Limb (tissue), 2 donors: ENCODE results near the gene ARHGAP10.

Experiments used
- DNase-seq, 2 donors: peaks; one replicate each; pipeline ENCODE4 v3.0.0-alpha.2; 2016; ENCODE audit errors: extremely low spot score in 2 of 2

Gene ARHGAP10

DNA sequence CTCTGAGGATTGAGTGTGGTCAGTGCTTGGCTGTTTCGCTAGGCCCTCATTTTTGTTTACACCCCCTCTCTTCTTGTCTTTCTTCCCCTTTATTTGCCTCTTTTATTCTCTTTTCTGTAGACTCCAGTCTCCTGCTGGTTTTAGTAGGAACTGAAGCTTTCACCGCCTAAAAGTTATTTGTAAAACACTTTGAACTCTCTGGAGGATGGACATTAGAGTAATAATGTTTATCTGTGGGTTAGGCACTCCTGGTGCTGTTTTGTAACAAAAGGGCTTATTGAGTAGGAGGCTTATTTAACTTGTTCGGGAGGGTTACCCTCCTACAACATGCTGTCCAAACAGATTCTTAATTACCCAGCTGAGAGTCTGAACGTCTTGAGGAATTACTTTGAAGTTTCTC is 1.6 kb upstream of the ARHGAP10 start:
- no peak for DNase-seq

- peak; percentile 31 to 74 for DNase-seq
These were observed 789 bp downstream of the ARHGAP10 start for GRCh38 chr4:147732518-147733235.

DNA sequence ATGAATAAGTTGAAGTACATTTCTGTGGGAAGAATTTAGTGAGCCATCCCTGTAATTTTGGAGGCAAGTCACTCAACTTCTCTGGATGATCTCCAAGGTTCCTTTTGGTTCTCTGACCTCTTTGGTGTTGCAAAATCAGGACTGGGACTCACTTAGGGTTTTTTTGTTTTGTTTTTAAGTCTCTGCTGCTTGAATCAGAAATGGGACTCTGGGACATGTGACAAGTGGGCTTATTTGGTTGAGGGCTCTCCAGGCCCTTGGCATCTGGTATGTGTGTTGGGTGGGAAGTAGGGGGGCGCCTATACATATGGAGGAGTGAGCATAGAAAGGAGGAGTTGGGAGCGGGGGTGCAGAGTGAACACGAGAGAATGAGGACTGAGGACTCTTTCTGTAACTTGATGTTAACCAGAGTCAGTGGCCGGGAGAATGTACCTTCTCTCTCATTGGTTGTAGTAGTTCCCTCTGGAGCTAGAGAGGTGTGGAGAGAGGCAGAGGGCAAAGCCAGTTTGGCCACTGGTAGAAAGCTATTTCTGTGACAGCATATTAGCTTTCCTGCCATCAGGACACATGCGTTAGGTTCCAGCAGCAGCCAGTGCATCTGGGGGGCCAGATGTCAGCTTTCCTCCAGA is 1.9 kb downstream of the ARHGAP10 start:
- no peak for DNase-seq

GRCh38 chr4:147734496-147734895 is 2.6 kb downstream of the ARHGAP10 start:
- DNase-seq, result no peak

DNA sequence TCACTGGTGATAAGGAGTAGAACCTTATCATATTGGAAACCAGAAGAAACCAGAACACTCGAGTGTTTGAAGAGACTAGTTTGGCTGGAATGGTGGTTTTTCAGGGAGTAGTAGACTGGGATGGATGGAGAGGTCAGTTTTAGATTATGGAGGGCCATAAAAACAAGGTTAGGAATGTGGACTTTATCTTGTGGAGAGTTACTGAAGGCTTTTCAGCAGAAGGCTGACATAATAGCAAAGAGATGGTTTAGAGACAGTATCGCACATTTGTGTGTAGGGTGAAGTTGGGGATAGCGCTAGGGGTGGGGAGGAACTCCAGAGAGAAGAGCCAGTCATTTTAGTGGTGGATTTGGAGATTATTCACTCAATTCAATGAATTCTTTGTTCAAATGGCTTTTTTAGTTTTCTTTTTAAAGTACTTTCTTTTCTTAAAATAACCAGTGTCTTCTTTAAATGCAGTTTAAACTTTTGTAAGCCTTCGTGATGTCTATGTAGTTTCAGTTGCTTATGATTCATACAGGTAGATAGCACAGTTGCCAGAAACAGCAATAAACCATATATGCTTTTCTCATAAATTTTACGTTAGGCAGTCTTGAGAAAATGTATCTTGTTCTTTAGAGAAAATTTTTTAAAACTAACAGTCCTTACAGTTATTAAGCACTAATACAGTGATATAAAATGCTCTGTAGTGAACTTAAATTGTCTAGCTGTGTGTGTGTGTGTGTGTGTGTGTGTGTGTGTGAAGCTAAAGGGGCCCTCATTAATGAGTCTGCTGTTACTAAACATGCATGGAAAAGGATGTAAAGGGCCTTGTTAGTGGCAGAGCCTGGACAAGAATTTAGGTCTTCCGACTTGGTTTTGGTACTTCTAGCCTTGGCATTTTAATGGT is 3.8 kb downstream of the ARHGAP10 start:
- DNase-seq, result no peak

DNA sequence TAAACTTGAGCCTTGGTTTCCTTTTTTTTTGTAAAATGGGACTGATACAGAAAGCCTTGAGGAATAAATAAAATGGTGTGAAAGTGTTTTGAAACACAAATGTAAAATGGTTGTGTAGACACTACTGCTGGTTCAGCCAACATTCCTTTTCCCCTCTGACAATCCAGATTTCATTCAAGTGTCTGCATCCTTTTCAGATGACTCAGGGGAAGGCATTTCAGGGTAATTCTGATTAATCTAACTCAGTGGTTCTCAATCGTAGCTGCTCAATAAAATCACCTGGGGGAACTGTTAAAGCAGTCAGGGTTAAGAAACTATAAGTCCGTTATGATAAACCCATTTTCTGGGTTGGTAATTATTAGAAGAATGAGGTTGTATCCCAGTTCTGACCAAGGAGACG is 4.6 kb downstream of the ARHGAP10 start:
- no peak for DNase-seq

DNA sequence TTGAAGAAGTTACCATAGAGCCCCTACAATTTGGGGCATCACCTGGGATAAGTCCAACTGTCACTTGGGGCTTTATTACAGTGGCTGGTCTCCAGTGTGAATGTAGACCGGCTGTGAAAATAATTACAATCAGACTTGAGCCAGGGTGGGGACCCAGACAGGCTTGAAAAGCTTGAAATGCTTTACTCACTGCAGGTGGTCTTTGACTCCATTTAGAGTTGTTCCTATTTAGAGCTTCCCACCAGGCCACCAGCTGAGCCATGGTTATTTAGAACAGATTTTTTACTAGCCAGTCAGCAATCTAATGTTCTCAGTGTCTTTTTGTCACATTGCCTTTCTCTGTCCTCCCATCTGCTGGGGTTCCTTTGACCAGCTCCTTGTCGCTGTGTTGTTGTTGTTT is 5.7 kb downstream of the ARHGAP10 start:
- no peak for DNase-seq

GRCh38 chr4:147739239-147739823 is 7.4 kb downstream of the ARHGAP10 start:
- DNase-seq, result no peak

GRCh38 chr4:147740176-147740575 is 8.3 kb downstream of the ARHGAP10 start:
- no peak for DNase-seq

DNA sequence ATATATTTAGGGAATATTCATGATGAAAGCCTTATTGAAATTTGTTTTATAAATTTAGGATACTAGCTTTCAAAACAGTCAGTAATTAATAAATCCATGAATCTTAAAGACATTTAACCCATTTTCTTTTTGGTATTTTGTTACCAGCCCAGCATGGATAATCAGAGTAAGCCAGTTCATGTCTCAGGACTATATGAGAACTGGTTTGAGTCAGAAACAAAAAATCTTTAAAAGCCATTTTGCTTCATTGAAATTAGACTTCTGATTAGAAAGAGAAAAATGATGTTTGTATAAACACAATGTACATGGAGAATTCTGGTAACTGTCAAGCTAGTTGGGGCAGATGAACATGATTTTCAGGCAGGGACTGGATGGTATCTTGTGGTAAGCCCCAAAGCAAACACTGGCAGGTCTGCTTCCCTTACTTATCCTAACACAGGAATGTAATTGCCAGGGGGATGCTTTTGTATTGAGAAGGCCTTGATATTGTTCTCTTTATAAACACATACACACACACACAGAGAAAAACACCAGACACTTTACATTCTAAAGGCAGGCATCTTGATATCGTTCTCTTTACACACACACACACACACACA is 9.4 kb downstream of the ARHGAP10 start:
- DNase-seq, result no peak

- DNase-seq, result no peak
These were observed 16.0 kb downstream of the ARHGAP10 start for GRCh38 chr4:147747787-147748454.

- DNase-seq, result no peak
These were observed 18.0 kb downstream of the ARHGAP10 start for GRCh38 chr4:147749811-147750321.

DNA sequence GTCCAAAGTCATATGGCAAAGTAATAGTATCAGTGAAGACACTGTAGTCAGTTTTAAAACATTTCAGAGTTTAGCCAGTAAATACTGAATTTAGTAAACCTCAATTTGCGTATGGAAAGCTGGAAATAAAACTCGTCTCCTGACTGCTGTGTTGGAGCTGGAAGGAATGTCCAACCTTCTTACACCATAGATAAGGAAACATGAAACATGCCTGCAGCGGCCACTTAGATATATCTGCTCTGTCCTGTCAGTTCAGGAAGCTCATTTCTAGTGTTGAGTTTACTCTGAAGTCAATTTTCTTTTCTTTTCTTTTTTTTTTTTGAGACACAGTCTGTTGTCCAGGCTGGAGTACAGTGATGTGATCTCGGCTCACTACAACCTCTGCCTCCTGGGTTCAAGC is 21.2 kb downstream of the ARHGAP10 start:
- no peak for DNase-seq

DNA sequence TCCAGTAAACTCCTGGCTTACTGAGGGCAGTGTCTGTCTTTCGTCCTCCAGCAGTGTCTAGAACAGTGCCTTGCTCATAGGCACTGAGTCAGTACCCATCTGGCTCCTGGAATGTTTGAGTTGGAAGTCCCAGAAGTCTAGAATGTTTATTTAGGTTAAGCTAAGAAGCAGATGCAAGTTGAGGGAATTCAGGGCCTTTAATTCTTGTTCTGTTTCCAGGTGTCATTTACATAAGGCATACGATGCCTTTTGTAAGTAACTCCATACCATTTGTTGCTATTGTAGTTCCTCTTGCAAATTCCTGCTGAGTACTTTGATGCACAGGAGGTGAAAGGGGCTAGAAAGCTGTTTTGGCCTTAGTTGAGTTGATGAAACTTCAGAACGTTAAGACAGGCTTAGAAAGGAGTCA is 22.2 kb downstream of the ARHGAP10 start:
- no peak for DNase-seq

DNA sequence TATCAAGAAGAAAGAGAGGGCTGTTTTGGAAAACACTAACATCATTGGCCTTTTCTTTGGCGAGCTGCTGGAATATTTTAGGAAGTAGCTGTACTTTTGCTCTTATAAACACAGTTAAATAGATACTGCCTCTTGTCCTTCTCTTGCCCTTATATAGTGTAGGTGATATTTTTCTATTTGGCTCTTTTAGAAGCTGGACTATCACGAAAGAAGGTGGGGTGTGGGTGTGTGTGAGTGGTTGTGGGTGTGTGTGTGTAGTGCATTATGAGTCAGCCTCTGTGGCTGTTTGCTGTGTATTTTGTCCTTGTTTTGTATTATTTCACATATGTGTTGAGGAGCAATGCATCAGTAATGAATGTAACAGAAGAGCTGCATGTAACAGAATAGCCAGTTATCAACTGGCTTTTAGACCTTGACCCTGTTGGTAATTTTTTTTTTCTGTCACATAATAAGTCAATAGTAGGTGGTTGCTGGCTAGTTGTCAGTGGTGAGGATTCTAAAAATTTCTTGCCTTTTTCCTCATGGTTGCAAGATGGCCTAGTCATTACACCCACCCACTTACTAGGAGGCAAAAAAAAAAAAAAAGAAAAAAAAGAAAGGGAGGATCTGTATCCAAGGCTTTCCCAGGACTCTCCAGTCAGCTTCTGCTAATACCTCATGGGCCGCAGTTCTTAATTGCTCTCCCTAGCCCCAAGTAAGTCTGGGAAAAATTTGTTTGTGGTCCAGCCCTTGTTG is 23.8 kb downstream of the ARHGAP10 start:
- no peak for DNase-seq

DNA sequence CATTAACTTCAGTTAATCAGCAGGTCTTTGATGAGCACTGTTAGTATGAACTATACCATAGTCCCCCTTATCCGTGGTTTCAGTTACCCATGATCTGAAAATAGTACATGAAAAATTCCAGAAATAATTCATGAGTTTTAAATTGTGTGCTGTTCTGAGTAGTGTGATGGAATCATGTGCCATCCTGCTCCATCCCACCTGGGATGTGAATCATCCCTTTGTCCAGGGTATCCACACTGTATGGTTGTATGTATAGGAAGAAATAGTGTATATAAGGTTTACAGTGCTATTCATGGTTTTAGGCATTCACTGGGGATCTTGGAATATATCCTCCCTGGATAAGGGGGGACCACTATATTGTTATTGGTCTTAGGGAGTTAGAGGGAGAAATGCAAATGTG is 24.5 kb downstream of the ARHGAP10 start:
- no peak for DNase-seq

DNA sequence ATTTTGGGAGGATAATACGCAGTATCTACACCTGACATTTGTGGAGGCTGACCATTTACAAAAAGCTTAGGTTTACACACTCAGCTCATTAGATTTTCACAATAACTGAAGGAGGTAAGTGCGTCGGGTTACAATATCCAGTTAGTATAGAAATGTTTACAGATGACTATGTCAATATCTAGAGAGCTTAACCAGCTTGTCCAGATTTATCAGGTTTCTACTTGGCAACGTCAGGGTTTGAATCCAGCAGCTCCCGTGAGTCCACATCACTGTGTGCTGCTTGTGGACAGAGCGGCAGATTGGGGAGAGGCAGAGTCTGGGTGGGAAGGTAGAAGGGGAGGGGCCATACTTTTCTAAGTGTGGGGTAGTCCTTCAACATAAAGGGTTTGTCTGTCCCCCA is 28.3 kb downstream of the ARHGAP10 start:
- no peak for DNase-seq

DNA sequence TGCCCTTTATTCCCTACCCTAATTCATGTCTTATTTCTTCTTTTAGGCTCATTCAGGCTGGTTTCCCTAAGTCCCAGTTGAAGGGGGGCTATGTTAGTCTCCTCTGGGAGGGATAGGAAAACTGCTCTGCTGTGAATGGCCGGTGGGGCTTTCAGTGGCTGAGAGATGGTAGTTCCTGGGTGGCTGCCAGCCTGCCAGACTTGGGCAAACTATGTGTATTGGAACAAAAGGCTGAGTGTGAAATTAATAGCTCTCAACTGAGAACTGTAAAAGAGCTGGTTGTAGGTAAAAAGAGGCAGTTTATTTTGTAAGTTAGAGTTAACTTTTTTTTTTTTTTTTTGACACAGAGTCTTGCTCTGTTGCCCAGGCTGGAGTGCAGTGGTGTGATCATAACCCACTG is 28.8 kb downstream of the ARHGAP10 start:
- DNase-seq, result peak in 1 of 2 donors; percentile 41

- DNase-seq, result no peak
These were observed 29.5 kb downstream of the ARHGAP10 start for GRCh38 chr4:147761218-147761883.

DNA sequence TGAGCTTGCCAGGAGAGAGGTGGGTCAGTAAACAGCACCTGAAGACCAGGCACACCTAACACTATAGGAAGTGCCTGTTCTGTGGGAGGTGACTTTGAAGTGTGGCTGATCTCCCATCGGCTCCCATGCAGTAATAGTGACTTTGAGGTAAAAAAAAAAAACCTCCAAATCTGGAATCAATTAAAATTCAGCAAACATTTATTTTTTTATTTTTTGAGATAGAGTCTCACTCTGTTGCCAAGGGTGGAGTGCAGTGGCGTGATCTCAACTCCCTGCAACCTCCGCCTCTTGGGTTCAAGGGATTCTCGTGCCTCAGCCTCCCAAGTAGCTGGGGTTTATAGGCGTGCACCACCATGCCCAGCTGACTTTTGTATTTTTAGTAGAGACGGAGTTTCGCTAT is 32.4 kb downstream of the ARHGAP10 start:
- no peak for DNase-seq
